HG02870 (cell line): ENCODE data around the gene ZSCAN18.
"Not testable (repeated sequence)": the region's sequence is repeated elsewhere in the genome, so short reads cannot be mapped to it uniquely, and the experiment has no call there.

Experiments
- ATAC-seq: cut with Tn5 transposase; IDR thresholded peaks from one replicate; pipeline ENCODE4 v1.9.1; 2021; ENCODE audit warnings: mild to moderate bottlenecking, moderate library complexity; ENCODE audit not compliant: unreplicated experiment

The ZSCAN18 gene, protein sequence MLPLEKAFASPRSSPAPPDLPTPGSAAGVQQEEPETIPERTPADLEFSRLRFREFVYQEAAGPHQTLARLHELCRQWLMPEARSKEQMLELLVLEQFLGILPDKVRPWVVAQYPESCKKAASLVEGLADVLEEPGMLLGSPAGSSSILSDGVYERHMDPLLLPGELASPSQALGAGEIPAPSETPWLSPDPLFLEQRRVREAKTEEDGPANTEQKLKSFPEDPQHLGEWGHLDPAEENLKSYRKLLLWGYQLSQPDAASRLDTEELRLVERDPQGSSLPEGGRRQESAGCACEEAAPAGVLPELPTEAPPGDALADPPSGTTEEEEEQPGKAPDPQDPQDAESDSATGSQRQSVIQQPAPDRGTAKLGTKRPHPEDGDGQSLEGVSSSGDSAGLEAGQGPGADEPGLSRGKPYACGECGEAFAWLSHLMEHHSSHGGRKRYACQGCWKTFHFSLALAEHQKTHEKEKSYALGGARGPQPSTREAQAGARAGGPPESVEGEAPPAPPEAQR

DNA sequence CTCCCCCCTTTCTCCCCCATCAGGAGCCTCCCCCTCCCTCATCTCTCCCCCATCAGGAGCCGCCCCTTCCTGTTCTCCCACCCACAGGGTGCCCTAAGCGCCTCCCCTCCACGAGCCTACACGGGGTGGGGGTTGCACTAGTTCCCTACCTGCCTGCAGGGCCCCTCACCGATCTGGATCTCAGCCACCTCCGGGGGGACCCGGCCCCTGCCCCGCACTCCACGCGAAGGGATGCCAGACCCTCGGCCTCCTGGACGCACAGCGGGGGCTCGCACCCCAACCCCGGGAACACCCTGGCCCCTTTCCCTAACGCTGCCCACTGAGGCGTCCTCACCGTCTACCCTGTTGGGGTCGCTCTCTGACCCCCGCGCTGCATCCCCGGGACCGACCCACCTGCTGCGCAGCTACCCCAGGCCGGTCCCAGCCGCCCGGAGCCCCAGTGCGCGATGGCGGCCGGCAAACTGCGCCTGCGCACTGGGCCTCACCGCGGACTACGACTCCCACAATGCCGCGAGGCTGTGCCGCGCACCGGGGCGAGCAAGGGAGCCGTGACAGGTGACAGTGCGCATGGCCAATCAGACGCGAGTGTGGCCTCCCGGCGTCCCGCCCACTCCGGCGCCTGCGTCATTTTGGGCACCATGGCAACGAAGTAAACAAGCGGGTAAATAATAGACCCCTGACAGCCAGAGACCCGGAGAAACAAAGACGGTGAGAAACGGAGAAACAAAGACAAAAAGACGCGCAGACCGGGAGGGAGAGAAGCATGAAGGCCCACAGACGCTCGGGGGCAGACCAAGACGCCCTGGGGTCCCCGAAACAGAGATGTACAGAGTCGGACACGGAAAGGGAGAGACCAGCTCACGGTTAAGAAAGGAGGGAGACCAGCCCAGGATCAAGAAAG lies at the start of gene ZSCAN18:
TSS of gene ZSCAN18 (minus strand) at position 451 of the 901 bp plus-strand sequence. CDS start 7,964 bp downstream, outside the sequence.
- peak; percentile 59 for ATAC-seq

DNA sequence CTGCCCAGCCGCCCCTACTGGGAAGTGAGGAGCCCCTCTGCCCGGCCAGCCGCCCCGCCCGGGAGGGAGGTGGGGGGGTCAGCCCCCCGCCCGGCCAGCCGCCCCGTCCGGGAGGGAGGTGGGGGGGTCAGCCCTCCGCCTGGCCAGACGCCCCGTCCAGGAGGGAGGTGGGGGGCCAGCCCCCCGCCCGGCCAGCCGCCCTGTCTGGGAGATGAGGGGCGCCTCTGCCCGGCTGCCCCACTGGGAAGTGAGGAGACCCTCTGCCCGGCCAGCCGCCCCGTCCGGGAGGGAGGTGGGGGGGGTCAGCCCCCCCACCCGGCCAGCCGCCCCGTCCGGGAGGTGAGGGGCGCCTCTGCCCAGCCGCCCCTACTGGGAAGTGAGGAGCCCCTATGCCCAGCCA lies 49.4 kb upstream of the ZSCAN18 start:
- not testable (repeated sequence) for ATAC-seq

DNA sequence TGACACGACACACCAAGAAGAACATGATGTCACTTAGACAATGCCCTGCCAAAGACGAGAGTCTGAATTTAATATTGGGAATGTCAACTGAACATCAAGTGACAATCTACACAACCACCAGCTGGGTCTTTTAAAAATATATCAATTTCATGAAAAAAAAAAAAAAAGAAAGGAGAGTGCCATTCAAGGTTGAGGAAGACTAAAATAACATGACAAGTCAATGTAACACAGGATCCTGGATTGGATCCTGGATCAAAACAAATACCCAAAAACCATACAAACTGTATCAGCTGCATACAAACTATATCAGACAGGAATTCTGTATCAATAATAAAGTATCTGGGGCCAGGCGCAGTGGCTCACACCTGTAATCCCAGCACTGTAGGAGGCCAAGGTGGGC lies 47.8 kb upstream of the ZSCAN18 start:
- no peak for ATAC-seq

DNA sequence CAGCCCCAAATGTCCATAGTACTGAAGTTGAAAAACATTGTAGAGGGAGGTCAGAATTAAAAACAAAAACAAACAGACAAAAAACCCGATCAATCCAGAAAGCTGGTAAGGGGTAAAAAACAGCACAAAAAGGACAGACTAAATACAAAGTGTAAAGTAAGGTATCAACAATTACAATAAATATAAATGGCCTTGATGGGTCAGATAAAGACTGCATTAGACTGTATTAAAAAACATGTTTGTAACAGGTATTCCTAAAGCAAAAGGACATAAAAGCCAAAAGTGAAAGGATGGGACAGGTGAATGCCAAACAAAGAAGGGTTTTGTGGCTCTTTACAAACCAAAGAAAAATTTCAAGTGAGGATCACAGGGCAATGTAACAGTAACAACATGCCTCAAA lies 36.2 kb upstream of the ZSCAN18 start:
- ATAC-seq: no peak

DNA sequence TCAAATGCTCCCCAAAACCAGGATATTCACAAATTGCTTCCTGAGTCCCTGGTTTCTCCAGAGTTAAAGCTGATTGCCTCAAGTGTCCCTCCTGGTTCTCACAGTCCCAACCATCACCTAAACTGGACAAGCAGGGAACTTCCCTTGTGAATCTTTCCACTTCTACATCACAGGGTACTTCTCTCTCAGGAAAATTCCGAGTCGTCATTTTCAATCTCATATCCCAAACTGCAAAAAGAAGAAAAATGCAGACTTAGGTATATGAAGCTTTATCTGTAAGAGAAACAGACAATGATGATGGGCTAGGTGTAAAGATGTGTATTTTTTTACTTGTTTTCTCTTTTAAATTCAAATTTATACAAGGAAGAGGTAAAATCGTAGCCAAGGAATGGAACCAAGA lies 31.3 kb upstream of the ZSCAN18 start:
- no peak for ATAC-seq

DNA sequence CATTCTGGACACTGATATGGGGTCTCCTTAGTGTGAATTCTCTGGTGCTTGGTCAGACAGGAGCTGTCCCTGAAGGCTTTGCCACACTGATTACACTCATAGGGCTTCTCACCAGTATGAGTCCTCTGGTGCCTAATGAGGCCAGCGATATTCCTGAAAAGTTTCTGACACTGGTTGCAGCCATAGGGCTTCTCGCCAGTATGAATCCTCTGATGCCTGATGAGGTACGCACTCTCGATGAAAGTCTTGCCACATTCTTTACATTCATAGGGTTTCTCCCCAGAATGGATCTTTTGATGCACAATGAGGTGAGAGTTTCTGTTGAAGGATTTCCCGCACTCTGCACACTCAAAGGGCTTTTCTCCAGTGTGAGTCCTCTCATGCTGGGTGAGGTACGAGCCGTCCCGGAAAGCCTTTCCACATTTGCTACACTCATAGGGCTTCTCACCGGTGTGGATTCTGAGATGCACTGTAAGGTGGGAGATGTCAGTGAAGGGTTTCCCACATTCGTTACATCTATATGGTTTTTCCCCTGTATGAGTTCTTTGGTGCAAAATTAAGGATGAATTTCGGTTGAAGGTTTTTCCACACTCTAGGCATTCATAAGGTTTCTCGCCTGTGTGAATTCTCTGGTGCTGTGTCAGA lies 30.1 kb upstream of the ZSCAN18 start:
- no peak for ATAC-seq

DNA sequence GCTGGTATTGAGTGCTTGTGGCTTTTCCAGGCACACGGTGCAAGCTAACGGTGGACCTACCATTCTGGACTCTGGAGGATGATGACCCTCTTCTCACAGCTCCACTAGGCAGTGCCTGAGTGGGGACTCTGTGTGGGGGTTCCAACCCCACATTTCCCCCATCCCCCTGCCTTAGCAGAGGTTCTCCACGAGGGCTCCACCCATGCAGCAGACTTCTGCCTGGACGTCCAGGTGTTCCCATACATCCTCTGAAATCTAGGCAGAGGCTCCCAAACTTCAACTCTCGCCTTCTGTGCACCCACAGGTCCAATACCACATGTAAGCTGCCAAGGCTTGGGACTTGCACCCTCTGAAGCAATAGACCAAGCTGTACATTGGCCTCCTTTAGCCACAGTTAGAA lies 25.3 kb upstream of the ZSCAN18 start:
- no peak for ATAC-seq

DNA sequence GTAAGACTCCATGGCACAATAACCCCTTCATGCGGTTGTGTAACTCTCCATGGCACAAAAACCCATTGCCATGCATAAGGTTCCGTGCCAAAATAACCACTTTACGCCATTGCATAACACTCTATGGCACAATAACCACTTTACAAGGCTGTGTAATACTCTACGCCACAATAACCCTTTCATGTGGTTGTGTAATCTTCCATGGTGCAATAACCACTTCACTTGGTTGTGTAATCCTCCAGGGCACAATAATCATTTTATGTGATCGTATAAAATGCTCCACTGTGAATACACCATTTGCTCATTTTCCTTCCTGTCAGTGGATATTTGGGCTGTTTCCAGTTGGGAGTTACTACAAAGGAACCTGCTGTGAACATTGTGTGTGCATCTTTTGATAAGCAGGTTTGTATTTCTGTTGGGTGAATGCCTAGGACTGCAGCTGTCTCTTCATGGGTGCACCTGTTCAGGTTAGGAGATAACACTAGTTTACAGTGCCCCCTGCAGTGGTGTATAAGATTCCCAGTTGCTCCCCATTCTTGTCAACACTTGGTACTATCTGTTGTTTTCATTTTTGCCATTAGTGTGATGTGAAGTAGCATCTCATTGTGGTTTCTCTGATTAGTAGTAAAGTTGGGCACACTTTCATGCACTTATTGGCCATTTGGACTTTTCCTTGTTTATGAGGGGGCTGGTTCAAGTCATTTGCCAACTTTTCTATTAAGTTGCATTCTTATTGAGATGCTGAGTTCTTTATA lies 21.1 kb upstream of the ZSCAN18 start:
- no peak for ATAC-seq

DNA sequence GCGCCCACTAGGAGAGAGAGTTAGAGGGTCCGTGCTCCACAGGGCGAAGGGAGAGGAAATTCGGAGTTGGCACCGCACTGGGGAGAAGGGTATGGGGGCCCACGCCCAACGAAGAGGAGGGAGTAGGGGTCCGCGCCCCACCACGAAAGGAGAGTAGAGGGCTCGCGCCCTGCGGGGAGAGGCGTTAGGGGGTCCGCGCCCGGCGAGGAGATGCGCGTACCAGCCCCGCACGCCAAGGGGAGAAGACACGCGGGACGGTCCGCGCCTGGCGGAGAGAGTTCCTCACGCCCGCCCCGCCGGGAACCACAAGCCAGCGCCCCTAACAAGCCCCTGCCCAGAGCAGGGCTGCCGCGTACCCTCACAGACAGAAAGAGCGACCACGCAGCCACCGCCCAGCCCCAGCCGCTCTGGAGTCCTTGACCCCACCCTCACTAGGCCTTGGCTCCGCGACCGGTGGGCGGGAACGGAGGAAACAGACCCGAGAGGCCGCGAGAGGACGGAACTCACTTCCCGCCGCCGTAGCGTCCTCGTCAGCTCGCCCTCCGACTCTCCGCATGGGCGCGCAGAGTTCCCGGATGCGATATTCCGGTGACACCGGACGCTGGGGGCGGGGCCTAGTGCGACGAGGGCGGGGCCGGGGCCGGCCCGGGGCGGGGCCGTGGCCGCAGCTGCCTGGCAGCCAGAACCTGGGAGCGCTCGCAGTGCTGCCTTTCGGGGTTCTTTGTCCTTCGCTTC lies 20.0 kb upstream of the ZSCAN18 start:
- ATAC-seq: no peak

DNA sequence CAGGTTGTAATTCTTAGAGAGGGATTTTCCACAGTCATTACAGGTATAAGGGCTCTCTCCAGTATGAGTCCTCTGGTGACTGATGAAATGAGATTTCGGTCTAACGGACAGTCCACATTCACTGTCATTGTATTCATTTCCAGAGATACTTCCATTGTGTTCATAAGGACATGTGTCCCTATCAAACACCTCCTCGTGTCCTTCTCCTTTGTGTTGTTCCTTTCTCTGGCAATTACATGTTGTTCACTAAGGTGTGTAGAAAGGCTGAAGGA lies 10.5 kb upstream of the ZSCAN18 start:
- no peak for ATAC-seq

DNA sequence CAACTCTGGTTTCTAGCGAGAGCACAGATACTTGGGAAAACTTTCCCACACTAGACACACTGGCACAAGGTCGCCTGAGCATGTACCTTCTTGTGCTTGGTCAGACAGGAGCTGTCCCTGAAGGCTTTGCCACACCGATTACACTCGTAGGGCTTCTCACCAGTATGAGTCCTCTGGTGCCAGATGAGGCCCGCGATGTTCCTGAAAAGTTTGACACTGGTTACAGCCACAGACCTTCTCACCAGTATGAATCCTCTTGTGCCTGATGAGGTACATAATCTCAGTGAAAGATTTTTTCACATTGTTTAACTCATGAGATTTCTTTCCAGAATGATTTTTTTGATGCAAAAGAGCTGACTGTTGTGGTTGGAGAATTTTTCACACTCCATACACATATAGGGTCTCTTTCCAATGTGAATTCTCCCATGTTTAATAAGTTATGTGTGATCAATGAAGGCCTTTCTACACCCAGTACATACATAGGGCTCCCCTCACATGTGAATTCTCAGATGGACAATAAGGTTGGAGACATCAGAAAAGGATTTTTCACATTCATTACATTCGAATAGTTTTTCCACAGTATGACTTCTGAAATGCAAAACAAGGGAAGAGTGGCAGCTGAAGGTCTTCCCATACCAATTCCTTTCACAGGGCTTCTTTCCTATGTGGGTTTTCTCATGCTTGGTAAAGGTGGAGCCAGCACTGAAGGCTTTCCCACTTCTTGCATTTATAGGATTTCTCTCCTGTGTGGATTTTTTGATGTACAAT lies 9.9 kb upstream of the ZSCAN18 start:
- ATAC-seq: no peak

DNA sequence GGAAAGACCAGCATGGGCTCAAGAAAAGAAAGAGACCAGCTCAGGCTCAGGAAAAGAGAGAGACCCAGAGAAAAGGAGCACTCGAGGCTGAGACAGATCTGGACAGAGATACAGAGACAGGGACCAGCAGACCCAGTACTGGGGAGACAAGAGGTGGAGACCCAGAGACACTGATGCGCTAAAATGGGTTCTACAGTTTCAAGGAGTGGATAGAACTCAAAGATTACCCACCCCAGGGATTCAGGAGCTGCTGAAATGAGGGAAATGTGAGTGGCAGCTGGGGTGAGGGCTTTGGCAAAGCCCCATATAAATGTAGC lies 609 bp upstream of the ZSCAN18 start:
- ATAC-seq: no peak

DNA sequence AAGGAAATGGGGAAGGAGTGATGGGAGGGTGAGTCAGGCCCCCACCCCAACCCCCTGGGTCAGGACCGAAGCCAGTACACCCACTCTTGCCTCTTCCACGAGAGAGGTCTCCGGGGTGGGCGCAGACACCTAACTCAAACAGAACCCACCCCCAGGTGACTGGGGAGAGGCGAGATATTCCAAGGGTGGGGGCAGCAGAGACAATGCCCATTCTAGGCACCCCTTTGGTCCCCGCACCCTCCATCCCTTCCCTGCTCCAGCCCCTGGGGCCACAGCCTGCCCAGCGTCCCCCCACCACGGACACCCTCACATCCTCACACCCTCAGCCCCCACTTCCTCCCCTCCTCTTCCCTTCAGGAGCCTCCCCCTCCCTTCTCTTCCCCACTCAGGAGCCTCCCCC lies 682 bp downstream of the ZSCAN18 start:
- no peak for ATAC-seq

DNA sequence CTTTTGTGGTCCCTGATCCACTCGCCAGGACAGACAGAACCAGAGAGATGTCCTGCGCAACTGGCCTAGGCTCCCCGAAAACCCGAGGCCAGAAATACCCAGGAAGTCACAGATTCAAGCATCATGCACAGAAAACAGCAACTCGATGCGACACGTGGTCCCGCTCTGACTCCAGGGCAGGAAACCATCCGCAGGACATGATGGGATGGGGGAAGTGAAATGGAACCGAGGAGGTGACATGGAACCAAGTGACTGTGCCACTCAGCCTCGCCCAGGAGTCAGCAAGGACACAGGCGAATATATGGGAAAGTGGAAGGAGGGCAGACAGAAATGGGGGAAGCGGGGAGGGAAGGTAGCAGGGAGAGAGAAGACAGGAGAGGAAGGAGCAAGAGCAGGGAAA lies 1.1 kb downstream of the ZSCAN18 start:
- ATAC-seq: no peak

DNA sequence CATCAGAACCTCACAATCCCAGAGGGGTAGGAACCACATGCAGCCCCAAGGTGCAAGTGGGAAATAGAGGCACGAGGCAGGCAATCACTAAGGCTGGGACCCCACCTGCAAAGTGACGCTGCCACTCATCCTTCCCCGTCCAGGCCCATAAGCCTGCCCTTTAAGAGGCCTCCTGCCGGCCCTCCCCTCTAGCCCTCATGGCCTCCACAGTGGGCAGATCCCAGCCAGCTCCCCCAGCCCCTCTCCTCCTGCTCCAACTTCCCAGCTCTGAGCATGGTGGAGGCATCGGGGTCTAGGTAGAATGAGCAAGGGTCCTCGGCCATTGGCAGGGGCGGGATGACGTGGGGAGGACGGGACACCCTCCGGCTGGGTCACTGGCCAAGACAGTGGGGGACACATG lies 2.7 kb downstream of the ZSCAN18 start:
- no peak for ATAC-seq

DNA sequence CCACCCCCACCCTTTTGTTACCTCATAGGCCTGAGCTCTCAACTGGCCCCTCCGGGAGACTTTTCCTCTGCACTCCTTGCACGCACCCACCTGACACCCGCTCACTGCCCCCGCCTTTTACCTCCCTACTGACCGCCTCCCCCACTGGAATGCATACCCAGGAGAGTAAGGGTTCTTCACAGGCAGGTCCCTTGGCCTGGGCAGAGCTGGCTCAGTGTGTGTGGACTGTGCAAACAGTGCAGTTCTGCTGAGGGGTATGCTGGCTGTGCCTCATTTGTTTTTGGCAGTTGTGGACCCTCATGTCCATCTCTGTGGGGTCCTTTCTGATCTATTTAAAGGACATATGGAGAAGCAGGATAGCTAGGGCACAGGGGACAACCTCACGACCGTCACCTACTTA lies 5.0 kb downstream of the ZSCAN18 start:
- no peak for ATAC-seq

DNA sequence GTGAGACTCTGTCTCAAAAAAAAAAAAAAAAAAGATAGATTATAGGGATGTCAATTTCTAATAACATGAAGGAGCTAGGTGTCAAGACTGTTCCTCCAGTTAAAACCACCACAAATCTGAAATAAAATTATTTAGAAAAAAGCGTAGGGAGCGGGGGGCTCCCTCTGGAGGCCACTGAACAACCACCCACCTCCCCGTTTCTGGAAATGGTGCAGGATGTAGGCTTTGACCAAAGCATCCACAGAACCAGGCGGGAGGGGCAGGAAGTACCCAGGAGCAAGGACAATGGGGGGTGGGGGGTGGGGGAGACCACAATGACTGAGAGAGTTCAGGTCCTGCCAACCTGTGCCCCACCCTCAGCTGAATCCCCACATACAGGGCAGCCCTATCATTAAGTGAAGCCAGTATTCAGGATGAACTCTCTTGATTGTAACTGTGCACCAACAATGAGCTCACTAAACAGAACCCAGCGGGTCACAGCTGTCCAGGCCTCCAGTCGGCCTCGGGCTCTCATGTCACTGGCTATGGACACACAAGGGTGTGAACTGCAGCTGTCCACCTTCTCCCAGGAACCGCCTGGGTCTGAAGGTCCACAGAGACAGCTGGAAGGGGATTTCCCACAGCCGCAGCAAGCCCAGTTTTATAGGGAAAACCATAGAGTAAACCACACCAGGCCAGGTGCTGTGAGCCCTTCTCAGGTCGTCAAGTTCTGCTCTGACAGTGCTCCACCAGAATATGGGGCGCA lies 6.6 kb downstream of the ZSCAN18 start:
- ATAC-seq: no peak

DNA sequence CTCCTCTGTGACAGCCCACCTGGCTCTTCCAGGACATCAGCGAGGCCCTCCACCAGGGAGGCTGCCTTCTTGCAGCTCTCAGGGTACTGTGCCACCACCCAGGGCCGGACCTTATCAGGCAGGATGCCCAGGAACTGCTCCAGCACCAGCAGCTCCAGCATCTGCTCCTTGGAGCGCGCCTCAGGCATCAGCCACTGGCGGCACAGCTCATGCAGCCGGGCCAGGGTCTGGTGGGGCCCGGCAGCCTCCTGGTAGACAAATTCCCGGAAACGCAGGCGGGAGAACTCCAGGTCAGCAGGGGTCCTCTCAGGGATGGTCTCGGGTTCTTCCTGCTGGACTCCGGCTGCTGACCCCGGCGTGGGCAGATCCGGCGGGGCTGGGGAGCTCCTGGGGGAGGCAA lies 8.2 kb downstream of the ZSCAN18 start:
- no peak for ATAC-seq

DNA sequence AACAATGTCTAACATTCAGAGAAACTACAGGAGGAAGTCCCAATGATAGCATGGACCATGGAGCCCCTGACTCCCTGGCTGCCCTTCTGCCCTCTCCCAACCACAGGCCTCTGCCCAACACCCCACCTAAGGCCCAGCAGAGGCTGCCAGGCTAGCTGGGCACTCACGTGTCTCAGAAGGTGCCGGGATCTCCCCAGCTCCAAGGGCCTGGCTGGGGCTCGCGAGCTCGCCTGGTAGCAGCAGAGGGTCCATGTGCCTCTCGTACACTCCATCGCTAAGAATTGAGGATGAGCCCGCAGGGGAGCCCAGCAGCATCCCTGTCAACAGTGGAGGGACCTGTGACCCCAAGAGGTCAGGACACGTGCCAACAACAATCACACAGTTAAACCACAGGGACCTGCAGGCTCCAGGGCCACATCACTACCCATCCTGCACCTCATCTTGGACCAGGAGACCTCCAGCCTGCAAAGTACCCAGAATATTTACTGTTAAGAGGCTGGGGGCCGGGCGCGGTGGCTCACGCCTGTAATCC lies 9.4 kb downstream of the ZSCAN18 start:
- no peak for ATAC-seq
